SU-DHL-6 (cell line): Measurements from ENCODE around the gene RBM34.
"Not testable (repeated sequence)": the region's sequence is repeated elsewhere in the genome, so short reads cannot be mapped to it uniquely, and the experiment has no call there.

ENCODE experiments used
- H2AFZ ChIP-seq: fragments of 200-600 bp; sonication (generic); 2 replicates; pipeline ENCODE4 v1.6.1; 2014; ENCODE audit warnings: low read depth, mild to moderate bottlenecking, moderate library complexity, mixed read lengths, antibody characterized with exemption, low read length; ENCODE audit not compliant: severe bottlenecking
- H3F3A ChIP-seq: fragments of 200-600 bp; shearing (Covaris generic); 2 replicates; pipeline ENCODE4 v1.6.0; 2016; ENCODE audit warnings: antibody characterized with exemption, mild to moderate bottlenecking; ENCODE audit not compliant: insufficient read depth
- H3K27ac ChIP-seq: fragments of 200-600 bp; sonication (generic); 2 replicates; pipeline ENCODE4 v1.5.1; 2016; ENCODE audit warnings: low read depth, mild to moderate bottlenecking, low read length, moderate library complexity, mixed read lengths
- H3K27me3 ChIP-seq: fragments of 200-600 bp; sonication (generic), shearing (Covaris generic); 2 replicates; pipeline ENCODE4 v1.6.0; 2014; ENCODE audit warnings: mild to moderate bottlenecking, low read length
- H3K36me3 ChIP-seq: fragments of 200-600 bp; sonication (generic); 2 replicates; pipeline ENCODE4 v1.6.1; 2014; ENCODE audit warnings: mild to moderate bottlenecking, low read length, mixed read lengths
- H3K4me2 ChIP-seq: fragments of 300-600, 200-600 bp; shearing (Covaris generic), sonication (generic); 2 replicates; pipeline ENCODE4 v1.6.0; 2014; ENCODE audit warnings: low read length, low read depth, mild to moderate bottlenecking; ENCODE audit not compliant: poor library complexity, severe bottlenecking
- H3K4me3 ChIP-seq: fragments of 200-600 bp; sonication (generic); 2 replicates; pipeline ENCODE4 v1.5.1; 2014; ENCODE audit warnings: antibody characterized with exemption, low read length, mild to moderate bottlenecking, mixed read lengths; ENCODE audit not compliant: insufficient read depth, poor library complexity, severe bottlenecking
- H3K79me2 ChIP-seq: fragments of 200-600 bp; sonication (generic); 2 replicates; pipeline ENCODE4 v1.6.1; 2014; ENCODE audit warnings: mild to moderate bottlenecking, low read length, moderate library complexity; ENCODE audit not compliant: insufficient read depth
- H3K9ac ChIP-seq: fragments of 200-600 bp; sonication (generic); 2 replicates; pipeline ENCODE4 v1.7.0; 2014; ENCODE audit warnings: mild to moderate bottlenecking, low read length
- H3K9me2 ChIP-seq: fragments of 200-600 bp; sonication (generic); replicated peaks from 2 replicates; pipeline ENCODE4 v1.6.1; 2014; ENCODE audit warnings: low read length; ENCODE audit not compliant: insufficient read depth
- H3K9me3 ChIP-seq: fragments of 200-600 bp; sonication (generic); 2 replicates; pipeline ENCODE4 v1.6.1; 2014; ENCODE audit warnings: low read length, mixed read lengths; ENCODE audit not compliant: insufficient read depth
- H4K20me1 ChIP-seq: fragments of 200-600 bp; sonication (generic); 2 replicates; pipeline ENCODE4 v1.6.1; 2014; ENCODE audit warnings: low read depth, mild to moderate bottlenecking, antibody characterized with exemption, low read length, moderate library complexity, mixed read lengths
- CTCF ChIP-seq: fragments of 200-600 bp; sonication (generic); IDR thresholded peaks from one replicate; pipeline ENCODE4 v1.5.1; 2017; ENCODE audit warnings: antibody characterized with exemption, mild to moderate bottlenecking, low read length, moderate library complexity; ENCODE audit not compliant: insufficient read depth, poor library complexity, severe bottlenecking
- EZH2phosphoT487 ChIP-seq: fragments of 200-600 bp; sonication (generic), shearing (Covaris generic); conservative IDR thresholded peaks from 2 replicates; pipeline ENCODE4 v1.6.1; 2018; ENCODE audit warnings: mild to moderate bottlenecking, antibody characterized with exemption, low read length, moderate library complexity, mixed read lengths

Gene RBM34

GRCh38 chr1:235095938-235096562 lies 65.0 kb downstream of the RBM34 start:
- H3K27me3 ChIP-seq = no peaks in the 10 kb centered on the region
- no peaks in the 10 kb centered on the region for H4K20me1 ChIP-seq
- no peak overlapping the region for H3K4me3 ChIP-seq
- no peaks in the 10 kb centered on the region for H3K79me2 ChIP-seq
- H3K4me2 ChIP-seq = no peak overlapping the region
- no peak for TF ChIP-seq EZH2phosphoT487
- no peak for TF ChIP-seq CTCF
- H3K9me3 ChIP-seq = no peaks in the 10 kb centered on the region
- no peak overlapping the region for H2AFZ ChIP-seq
- H3K9me2 ChIP-seq = no peaks in the 10 kb centered on the region
- H3K9ac ChIP-seq = no peak overlapping the region
- no peaks in the 10 kb centered on the region for H3K36me3 ChIP-seq
- H3K27ac ChIP-seq = no peak overlapping the region
- no peaks in the 10 kb centered on the region for H3F3A ChIP-seq

- no peak overlapping the region for H3K27ac ChIP-seq
- H2AFZ ChIP-seq = peak overlapping the region; percentile 4
- no peaks in the 10 kb centered on the region for H3K36me3 ChIP-seq
- H3F3A ChIP-seq = no peaks in the 10 kb centered on the region
- no peak overlapping the region for H3K4me2 ChIP-seq
- no peaks in the 10 kb centered on the region for H4K20me1 ChIP-seq
- H3K27me3 ChIP-seq = no peaks in the 10 kb centered on the region
- no peak for TF ChIP-seq EZH2phosphoT487
- TF ChIP-seq CTCF = peak; percentile 95
- no peak overlapping the region for H3K9ac ChIP-seq
- no peaks in the 10 kb centered on the region for H3K9me2 ChIP-seq
- H3K9me3 ChIP-seq = no peaks in the 10 kb centered on the region
- H3K79me2 ChIP-seq = no peaks in the 10 kb centered on the region
- no peak overlapping the region for H3K4me3 ChIP-seq
Measured at GRCh38 chr1:235093696-235094592, 67.1 kb downstream of the RBM34 start.

GRCh38 chr1:235093013-235093695 lies 67.9 kb downstream of the RBM34 start:
- H3K9me3 ChIP-seq = no peaks in the 10 kb centered on the region
- TF ChIP-seq EZH2phosphoT487 (no peak), CTCF (no peak)
- no peak overlapping the region for H2AFZ ChIP-seq
- H3K36me3 ChIP-seq = no peaks in the 10 kb centered on the region
- no peaks in the 10 kb centered on the region for H3F3A ChIP-seq
- H3K27me3 ChIP-seq = no peaks in the 10 kb centered on the region
- no peaks in the 10 kb centered on the region for H4K20me1 ChIP-seq
- no peaks in the 10 kb centered on the region for H3K9me2 ChIP-seq
- H3K4me2 ChIP-seq = no peak overlapping the region
- no peaks in the 10 kb centered on the region for H3K79me2 ChIP-seq
- H3K27ac ChIP-seq = no peak overlapping the region
- no peak overlapping the region for H3K9ac ChIP-seq
- no peak overlapping the region for H3K4me3 ChIP-seq

- not testable (repeated sequence) for H3K36me3 ChIP-seq, H3K4me2 ChIP-seq, H3F3A ChIP-seq, H3K9ac ChIP-seq, H3K27ac ChIP-seq, H3K9me2 ChIP-seq, H3K27me3 ChIP-seq, H4K20me1 ChIP-seq, H3K79me2 ChIP-seq, H2AFZ ChIP-seq, H3K4me3 ChIP-seq, H3K9me3 ChIP-seq
Measured at GRCh38 chr1:235092415-235092814, 68.6 kb downstream of the RBM34 start.

- not testable (repeated sequence) for H3K9ac ChIP-seq, H3F3A ChIP-seq, H4K20me1 ChIP-seq, H3K9me3 ChIP-seq, H3K36me3 ChIP-seq, H3K4me3 ChIP-seq, H2AFZ ChIP-seq, H3K9me2 ChIP-seq, H3K27ac ChIP-seq, H3K79me2 ChIP-seq, H3K4me2 ChIP-seq, H3K27me3 ChIP-seq
Measured at GRCh38 chr1:235092045-235092406, 69.0 kb downstream of the RBM34 start.
